Liver (tissue), 9 donors: ENCODE results near the gene NSF. TPM values are rescaled to one million over a fixed set of nuclear protein-coding genes. Genes with fewer than 3 reads are reported as not detected.

Source experiments
- DNase-seq: peaks from one replicate; pipeline ENCODE4 v3.0.0-alpha.2; 2017; ENCODE audit warnings: low spot score
- H3K27ac ChIP-seq, 2 donors: one replicate each; pipeline ENCODE4 v1.7.0; 2013; ENCODE audit warnings: inconsistent platforms in 2 of 2, low read length in 2 of 2, control low read depth in 1 of 2, low read depth in 1 of 2, mild to moderate bottlenecking in 1 of 2
- H3K27me3 ChIP-seq, 4 donors: one replicate each; pipeline versions ENCODE4 v1.6.1 to v1.7.0; 2013; ENCODE audit warnings: low read length in 3 of 4, inconsistent platforms in 1 of 4, mild to moderate bottlenecking in 1 of 4, moderate library complexity in 1 of 4; ENCODE audit not compliant: control insufficient read depth in 4 of 4, insufficient read depth in 4 of 4
- H3K36me3 ChIP-seq, 4 donors: one replicate each; pipeline versions ENCODE4 v1.6.1 to v1.7.0; 2013; ENCODE audit warnings: low read length in 3 of 4, mild to moderate bottlenecking in 3 of 4, low read depth in 1 of 4, moderate library complexity in 1 of 4; ENCODE audit not compliant: control insufficient read depth in 4 of 4, insufficient read depth in 3 of 4
- H3K4me1 ChIP-seq, 4 donors: one replicate each; pipeline versions ENCODE4 v1.6.1 to v1.7.0; 2013; ENCODE audit warnings: low read length in 3 of 4, mild to moderate bottlenecking in 3 of 4, moderate library complexity in 1 of 4; ENCODE audit not compliant: control insufficient read depth in 4 of 4, insufficient read depth in 4 of 4
- H3K4me3 ChIP-seq, 3 donors: one replicate each; pipeline versions ENCODE4 v1.6.1 to v1.7.0; 2013; ENCODE audit warnings: low read length in 3 of 3, control low read depth in 1 of 3, low read depth in 1 of 3, mild to moderate bottlenecking in 1 of 3
- H3K9ac ChIP-seq, 2 donors: one replicate each; pipeline ENCODE4 v1.7.0; 2013; ENCODE audit warnings: low read length in 2 of 2, mild to moderate bottlenecking in 2 of 2, moderate library complexity in 2 of 2, control low read depth in 1 of 2, low read depth in 1 of 2
- H3K9me3 ChIP-seq, 4 donors: one replicate each; pipeline versions ENCODE4 v1.6.1 to v1.7.0; 2013; ENCODE audit warnings: low read length in 3 of 4; ENCODE audit not compliant: control insufficient read depth in 4 of 4
- EGR1 ChIP-seq, 2 donors: IDR thresholded peaks; 2 replicates each; pipeline ENCODE4 v1.6.1; 2016 to 2018; ENCODE audit warnings: antibody characterized with exemption in 2 of 2, low read depth in 2 of 2
- FOXA1 ChIP-seq: IDR thresholded peaks from 2 replicates; pipeline ENCODE4 v1.6.1; 2016; ENCODE audit warnings: antibody characterized with exemption
- FOXA2 ChIP-seq: IDR thresholded peaks from 2 replicates; pipeline ENCODE4 v1.6.1; 2016; ENCODE audit warnings: antibody characterized with exemption
- GABPA ChIP-seq, 2 donors: IDR thresholded peaks in 1 of 2; conservative IDR thresholded peaks in 1 of 2; 2 replicates each; pipeline ENCODE4 v1.6.1; 2016; ENCODE audit warnings: antibody characterized with exemption in 2 of 2, mild to moderate bottlenecking in 1 of 2, moderate library complexity in 1 of 2
- HNF4G ChIP-seq: IDR thresholded peaks from 2 replicates; pipeline ENCODE4 v1.6.1; 2016; ENCODE audit warnings: antibody characterized with exemption
- JUND ChIP-seq, 2 donors: IDR thresholded peaks; 2 replicates each; pipeline ENCODE4 v1.6.1; 2016; ENCODE audit warnings: antibody characterized with exemption in 2 of 2
- NR2F2 ChIP-seq: IDR thresholded peaks from 2 replicates; pipeline ENCODE4 v1.6.1; 2016; ENCODE audit warnings: antibody characterized with exemption
- RAD21 ChIP-seq, 2 donors: IDR thresholded peaks; 2 replicates each; pipeline ENCODE4 v1.6.1; 2016; ENCODE audit warnings: antibody characterized with exemption in 2 of 2, mild to moderate bottlenecking in 2 of 2
- REST ChIP-seq: IDR thresholded peaks from 2 replicates; pipeline ENCODE4 v1.6.1; 2016; ENCODE audit warnings: antibody characterized with exemption, mild to moderate bottlenecking
- RXRA ChIP-seq, 2 donors: IDR thresholded peaks; 2 replicates each; pipeline ENCODE4 v1.6.1; 2017 to 2018; ENCODE audit warnings: antibody characterized with exemption in 2 of 2, mild to moderate bottlenecking in 1 of 2
- SP1 ChIP-seq: IDR thresholded peaks from 2 replicates; pipeline ENCODE4 v1.6.1; 2018; ENCODE audit warnings: antibody characterized with exemption, mild to moderate bottlenecking
- YY1 ChIP-seq: IDR thresholded peaks from 2 replicates; pipeline ENCODE4 v1.6.1; 2016; ENCODE audit warnings: antibody characterized with exemption, mild to moderate bottlenecking
- WGBS: extraction: QIAGEN DNeasy Blood & Tissue Kit; methylation state at CpG from one replicate; pipeline ENCODE4 v1.1.7; 2013; 5-methylcytosine and 5-hydroxymethylcytosine counted together
- polyA plus RNA-seq, 2 donors: library from polyadenylated mRNA; stranded (reverse) in 1 of 2; unstranded in 1 of 2; fragments of 200-250 nt in 1 of 2; fragments of >200 nt in 1 of 2; fragmentation: Nextera tagmentation in 1 of 2; extraction: Ambion mirVana in 1 of 2; gene quantifications; one replicate each; pipeline versions ENCODE4 v1.2.1 to v1.2.3, GENCODE V29; 2013 to 2015
- total RNA-seq, 2 donors: library from RNA; depleted of rRNA; stranded (reverse); fragments of >200 nt; gene quantifications; one replicate each; pipeline ENCODE4 v1.2.3, GENCODE V29; 2014
- TF ChIP-seq, protein P1 (sequence below): IDR thresholded peaks from 2 replicates; pipeline ENCODE4 v1.6.1; 2016; ENCODE audit warnings: antibody characterized with exemption
- TF ChIP-seq, protein P2 (sequence below): IDR thresholded peaks from 2 replicates; pipeline ENCODE4 v1.6.1; 2016; ENCODE audit warnings: antibody characterized with exemption
- TF ChIP-seq, protein P3 (sequence below): IDR thresholded peaks from 2 replicates; pipeline ENCODE4 v1.6.1; 2016; ENCODE audit warnings: antibody characterized with exemption
- donor health status: healthy.
- donor health status: healthy.
- donor health status: healthy.
- donor health status: healthy.
- donor health status: healthy.

NSF gene
- total and polyA plus RNA-seq, 4 donors, result 7.5 to 24.0 (median 15.4) TPM

- H3K36me3 ChIP-seq, result peaks cover 0 to 12% (median 4%) of the 10 kb centered on the region in 4 donors
- WGBS, result 98% methylated on average over 4 of the region's 4 CpGs
These were observed 137.3 kb downstream of the NSF start for GRCh38 chr17:46727572-46728348.

DNA sequence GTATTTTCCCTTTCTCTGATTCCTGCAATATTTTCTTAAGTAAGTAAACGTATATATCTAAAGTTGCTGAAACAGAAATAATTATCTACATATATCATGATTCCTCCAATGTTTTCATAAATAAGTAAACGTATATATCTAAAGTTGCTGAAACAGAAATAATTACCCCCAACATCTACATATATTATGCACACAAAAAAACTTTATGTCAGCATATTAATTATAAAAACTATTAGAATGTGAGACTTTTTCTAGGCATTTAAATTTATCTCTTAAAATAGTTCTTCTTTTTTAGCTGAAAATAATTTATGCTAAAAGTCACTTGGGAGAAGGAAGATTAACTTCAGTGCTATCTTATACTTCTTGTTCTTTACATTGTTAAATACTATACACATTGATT is 139.6 kb downstream of the NSF start:
- Histone ChIP-seq H3K9ac (no peak overlapping the region), H3K4me3 (no peak overlapping the region), H3K9me3 (no peaks in the 10 kb centered on the region), H3K27me3 (no peaks in the 10 kb centered on the region), H3K4me1 (no peaks in the 10 kb centered on the region), H3K36me3 (peaks cover 0 to 14% (median 9%) of the 10 kb centered on the region in 4 donors), H3K27ac (no peak overlapping the region)
- DNase-seq, result no peak
- WGBS, result 95% methylated on average over 2 of the region's 2 CpGs
- TF ChIP-seq YY1, result no peak
- TF ChIP-seq, protein P1, sequence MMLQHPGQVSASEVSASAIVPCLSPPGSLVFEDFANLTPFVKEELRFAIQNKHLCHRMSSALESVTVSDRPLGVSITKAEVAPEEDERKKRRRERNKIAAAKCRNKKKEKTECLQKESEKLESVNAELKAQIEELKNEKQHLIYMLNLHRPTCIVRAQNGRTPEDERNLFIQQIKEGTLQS, result no peak
- TF ChIP-seq RXRA (IDR thresholded peaks at IDR 0.05), result no peak
- TF ChIP-seq, protein P2, sequence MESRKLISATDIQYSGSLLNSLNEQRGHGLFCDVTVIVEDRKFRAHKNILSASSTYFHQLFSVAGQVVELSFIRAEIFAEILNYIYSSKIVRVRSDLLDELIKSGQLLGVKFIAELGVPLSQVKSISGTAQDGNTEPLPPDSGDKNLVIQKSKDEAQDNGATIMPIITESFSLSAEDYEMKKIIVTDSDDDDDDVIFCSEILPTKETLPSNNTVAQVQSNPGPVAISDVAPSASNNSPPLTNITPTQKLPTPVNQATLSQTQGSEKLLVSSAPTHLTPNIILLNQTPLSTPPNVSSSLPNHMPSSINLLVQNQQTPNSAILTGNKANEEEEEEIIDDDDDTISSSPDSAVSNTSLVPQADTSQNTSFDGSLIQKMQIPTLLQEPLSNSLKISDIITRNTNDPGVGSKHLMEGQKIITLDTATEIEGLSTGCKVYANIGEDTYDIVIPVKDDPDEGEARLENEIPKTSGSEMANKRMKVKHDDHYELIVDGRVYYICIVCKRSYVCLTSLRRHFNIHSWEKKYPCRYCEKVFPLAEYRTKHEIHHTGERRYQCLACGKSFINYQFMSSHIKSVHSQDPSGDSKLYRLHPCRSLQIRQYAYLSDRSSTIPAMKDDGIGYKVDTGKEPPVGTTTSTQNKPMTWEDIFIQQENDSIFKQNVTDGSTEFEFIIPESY, result no peak
- TF ChIP-seq JUND (IDR thresholded peaks at IDR 0.05), result no peak
- TF ChIP-seq FOXA2, result no peak
- no peak for TF ChIP-seq FOXA1
- no peak for TF ChIP-seq HNF4G
- TF ChIP-seq, protein P3, sequence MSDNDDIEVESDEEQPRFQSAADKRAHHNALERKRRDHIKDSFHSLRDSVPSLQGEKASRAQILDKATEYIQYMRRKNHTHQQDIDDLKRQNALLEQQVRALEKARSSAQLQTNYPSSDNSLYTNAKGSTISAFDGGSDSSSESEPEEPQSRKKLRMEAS, result no peak
- no peak for TF ChIP-seq SP1
- no peak for TF ChIP-seq RAD21 (IDR thresholded peaks at IDR 0.05)
- TF ChIP-seq EGR1 (IDR thresholded peaks at IDR 0.05; ENCODE audit: low read depth in 2 of 2), result no peak
- TF ChIP-seq GABPA (IDR thresholded peaks at IDR 0.05 in 1 of 2, conservative IDR thresholded peaks at IDR 0.05 in 1 of 2), result no peak
- TF ChIP-seq NR2F2, result no peak

More at GRCh38 chr17:46727572-46728348, 137.3 kb downstream of the NSF start:
- DNase-seq, result no peak
- Histone ChIP-seq H3K9ac (no peak overlapping the region), H3K9me3 (no peaks in the 10 kb centered on the region), H3K4me1 (no peaks in the 10 kb centered on the region), H3K4me3 (no peak overlapping the region), H3K27ac (no peak overlapping the region), H3K27me3 (no peaks in the 10 kb centered on the region)
- no peak for TF ChIP-seq FOXA2
- TF ChIP-seq, protein P3, result no peak
- no peak for TF ChIP-seq SP1
- no peak for TF ChIP-seq YY1
- no peak for TF ChIP-seq EGR1 (IDR thresholded peaks at IDR 0.05; ENCODE audit: low read depth in 2 of 2)
- no peak for TF ChIP-seq RXRA (IDR thresholded peaks at IDR 0.05)
- no peak for TF ChIP-seq HNF4G
- no peak for TF ChIP-seq REST
- TF ChIP-seq, protein P2, result no peak
- no peak for TF ChIP-seq RAD21 (IDR thresholded peaks at IDR 0.05)
